Kidney capillary endothelial cell (primary cell): ENCODE results near the gene NMRK1.

Experiments
- DNase-seq: peaks from one replicate; pipeline ENCODE4 v3.0.0-alpha.2; 2018; ENCODE audit warnings: low spot score

NMRK1 gene

GRCh38 chr9:75087824-75088645, at the start of gene NMRK1, which contains the start of gene OSTF1:
NMRK1 (minus strand) TSS chr9:75088155; CDS start chr9:75083115, 5,040 bp downstream.
OSTF1 (plus strand) TSS chr9:75088514; CDS start chr9:75088693, 179 bp downstream.
- peak; percentile 93 for DNase-seq

GRCh38 chr9:75134495-75134894, 46.5 kb upstream of the NMRK1 start:
- DNase-seq = no peak

GRCh38 chr9:75133396-75133795, 45.4 kb upstream of the NMRK1 start:
- no peak for DNase-seq

- no peak for DNase-seq
Observed at GRCh38 chr9:75132244-75132643, 44.3 kb upstream of the NMRK1 start.

GRCh38 chr9:75131700-75132099, 43.7 kb upstream of the NMRK1 start:
- no peak for DNase-seq

- DNase-seq = no peak
Observed at GRCh38 chr9:75130621-75131230, 42.8 kb upstream of the NMRK1 start.

GRCh38 chr9:75130172-75130571, 42.2 kb upstream of the NMRK1 start:
- DNase-seq = no peak

- no peak for DNase-seq
Observed at GRCh38 chr9:75128535-75128934, 40.6 kb upstream of the NMRK1 start.

DNA sequence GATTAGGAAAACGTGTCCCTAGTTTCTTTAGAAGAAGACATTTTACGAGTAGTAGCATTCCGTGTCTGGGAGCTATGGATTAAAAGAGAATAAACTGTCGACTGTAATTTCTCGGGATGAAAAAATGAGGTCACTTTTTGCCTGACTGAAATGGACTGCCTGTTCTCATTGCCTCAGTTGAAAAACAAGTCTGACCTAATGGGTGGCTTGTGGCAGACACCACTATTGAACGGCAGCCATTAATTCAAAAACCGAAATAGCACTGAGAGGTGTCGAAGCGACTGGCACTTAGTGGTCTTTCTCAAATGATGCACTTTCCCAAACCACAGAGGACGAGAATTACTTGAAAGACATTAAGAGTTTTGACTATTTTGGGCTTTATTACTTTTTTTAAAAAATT, 35.7 kb upstream of the NMRK1 start:
- DNase-seq = no peak

DNA sequence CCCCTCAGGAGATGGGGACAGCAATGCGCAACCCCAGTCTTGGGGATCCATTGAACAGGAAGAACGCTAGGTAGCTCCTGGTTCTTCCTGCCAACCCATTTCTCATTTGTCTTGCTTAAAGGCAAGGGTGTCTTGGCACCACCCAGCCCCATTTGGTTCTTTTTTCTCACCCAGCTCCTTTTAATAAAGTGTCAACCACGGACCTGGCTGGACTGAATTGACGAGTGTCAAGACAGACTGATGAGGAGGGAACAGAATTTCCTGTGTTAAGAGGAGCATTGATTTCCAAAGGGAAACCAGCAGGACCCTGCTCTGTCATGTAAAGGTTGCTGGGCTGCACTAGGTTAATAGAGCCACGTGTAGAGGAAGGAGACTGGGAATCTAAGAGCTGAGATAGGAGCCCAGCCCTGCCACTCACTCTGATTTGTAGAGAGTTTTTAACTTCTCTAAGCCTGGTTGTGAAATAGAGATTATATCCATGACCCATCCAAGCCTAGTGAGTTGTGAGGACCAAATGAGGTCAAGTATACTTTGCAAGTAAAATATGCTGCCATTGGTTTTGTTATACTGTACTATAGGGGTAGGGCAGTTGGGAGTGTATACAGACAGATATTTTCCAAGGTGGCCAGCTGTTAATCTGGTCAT, 34.1 kb upstream of the NMRK1 start:
- no peak for DNase-seq

DNA sequence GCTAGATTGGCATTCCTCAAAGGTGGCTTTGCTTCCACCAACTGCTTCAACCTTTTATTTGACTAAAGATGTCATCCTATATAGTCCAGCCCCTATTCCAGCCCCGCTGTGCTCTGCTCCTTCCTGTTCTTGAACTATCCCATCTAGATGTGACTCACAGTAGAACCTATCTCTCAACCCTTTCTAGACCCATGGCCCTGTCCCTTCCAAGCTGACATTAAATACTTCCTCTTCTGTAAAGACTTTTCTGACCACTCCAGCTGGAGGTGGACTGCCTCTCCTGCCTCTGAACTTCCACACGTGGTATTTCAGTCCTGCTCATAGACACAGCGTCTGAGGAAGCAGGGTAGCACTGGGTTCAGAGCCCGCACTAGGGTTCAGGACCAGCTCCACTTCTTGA, 32.7 kb upstream of the NMRK1 start:
- DNase-seq = no peak

- no peak for DNase-seq
Observed at GRCh38 chr9:75117564-75117963, 29.6 kb upstream of the NMRK1 start.

- no peak for DNase-seq
Observed at GRCh38 chr9:75116306-75116705, 28.4 kb upstream of the NMRK1 start.

DNA sequence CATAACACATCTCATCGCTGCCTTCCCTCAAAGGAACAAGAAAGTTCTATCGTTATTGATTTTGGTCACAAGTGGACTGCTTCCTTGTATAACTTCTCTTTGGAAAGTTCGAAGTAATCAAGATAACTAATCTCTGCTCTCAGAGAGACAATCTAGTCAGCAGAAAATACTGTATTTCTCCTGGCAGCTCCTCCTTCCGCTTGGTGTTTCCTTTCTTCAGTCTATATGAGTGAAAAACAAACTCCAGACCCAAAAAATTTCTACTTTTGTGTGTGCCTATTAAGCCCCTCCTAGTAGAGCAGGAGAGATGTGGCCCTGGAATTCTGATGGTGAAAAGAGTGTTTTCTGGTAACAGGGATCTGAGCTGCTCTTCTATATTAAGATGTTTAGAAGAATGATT, 24.8 kb upstream of the NMRK1 start:
- DNase-seq = no peak

DNA sequence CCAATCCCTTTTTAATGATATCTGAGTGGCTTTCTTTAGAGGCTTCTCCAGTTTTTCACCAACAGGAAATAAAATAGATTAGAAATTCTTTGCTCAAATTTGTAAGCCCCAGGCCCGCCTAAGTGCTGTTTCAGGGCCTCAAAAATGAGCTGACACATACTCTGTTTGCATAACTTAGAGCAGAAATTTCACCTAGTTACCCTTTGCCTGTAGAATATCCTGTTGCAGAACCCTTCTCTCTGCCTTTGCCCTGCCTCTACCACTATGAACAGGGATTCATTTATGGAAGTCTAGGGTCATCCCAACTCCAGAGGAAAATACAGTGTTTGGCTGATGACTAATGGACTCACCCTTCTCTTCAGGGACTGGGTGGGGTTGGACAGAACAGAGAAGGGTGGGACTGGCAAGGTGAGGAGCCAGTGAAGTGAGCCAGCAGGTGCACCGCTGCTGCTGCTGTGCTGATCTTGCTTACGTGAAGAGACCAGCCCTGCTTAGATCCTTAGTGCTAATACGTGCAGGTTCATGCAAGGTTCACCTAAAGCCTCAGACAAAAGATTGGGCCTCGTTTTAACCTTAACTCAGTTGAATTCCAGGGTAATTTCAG, 23.2 kb upstream of the NMRK1 start:
- DNase-seq = no peak

DNA sequence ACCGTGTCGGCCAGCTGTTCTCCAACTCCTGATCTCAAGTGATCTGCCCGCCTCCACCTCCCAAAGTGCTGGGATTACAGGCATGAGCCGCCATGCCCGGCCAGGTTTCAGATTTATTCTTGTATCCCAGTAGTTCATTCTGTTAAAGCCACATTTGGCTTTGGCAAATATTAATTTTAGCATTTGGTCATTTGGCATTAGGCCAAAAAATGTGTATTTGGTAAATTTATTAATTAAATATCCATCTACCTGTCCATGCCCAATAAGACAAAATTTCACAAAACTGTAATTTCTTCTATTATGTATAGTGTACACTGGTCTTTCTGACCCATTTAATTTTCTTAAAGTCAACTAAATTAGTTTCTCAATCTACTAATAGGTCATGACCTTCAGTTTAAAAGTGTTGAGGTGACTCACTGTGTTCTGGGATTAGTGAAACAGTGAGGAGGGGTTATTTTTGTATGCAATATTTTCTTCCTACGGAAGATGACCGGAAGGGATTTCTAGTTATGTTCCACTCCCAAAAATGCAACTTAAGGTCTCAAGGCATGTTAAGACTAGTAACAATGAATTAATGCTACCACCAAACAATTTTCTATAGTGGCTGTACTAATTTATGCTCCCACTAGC, 21.4 kb upstream of the NMRK1 start:
- DNase-seq = peak; percentile 19

DNA sequence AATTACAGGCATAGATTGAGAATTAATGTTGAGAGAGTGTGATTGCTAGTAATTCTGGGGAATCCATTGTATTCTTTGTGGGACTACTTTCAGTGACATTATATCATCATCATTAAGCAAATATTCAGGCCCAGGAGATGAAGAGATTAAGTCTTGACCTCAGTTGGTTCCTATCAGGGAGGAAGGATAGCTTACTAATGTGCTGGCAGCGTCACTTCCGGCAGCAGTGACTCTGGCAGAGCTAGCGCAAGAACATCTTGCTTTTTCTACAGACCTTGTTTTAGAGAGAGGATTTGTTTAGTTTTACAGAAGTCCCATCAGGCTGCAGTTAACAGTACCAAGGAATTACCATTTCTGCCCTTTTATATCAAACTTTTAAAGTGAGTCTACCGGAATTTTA, 20.6 kb upstream of the NMRK1 start:
- DNase-seq = peak; percentile 89

DNA sequence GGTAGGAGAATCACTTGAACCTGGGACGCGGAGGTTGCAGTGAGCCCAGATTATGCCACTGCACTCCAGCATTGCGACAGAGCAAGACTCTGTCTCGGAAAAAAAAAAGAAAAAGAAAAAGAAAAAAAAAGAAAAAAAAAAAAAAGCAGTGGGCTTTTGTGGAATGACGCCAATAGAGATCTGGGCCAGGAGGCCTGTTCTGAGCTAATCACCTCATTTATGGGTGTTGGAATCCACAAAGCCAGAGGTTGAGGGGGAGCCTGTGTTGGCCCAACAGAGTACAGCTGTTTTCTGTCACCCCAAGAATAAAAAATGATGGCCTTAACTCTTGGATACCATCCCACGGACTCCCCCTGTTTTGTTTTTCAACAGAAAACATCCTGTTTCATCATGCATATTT, 18.9 kb upstream of the NMRK1 start:
- no peak for DNase-seq

- no peak for DNase-seq
Observed at GRCh38 chr9:75105841-75106240, 17.9 kb upstream of the NMRK1 start.

DNA sequence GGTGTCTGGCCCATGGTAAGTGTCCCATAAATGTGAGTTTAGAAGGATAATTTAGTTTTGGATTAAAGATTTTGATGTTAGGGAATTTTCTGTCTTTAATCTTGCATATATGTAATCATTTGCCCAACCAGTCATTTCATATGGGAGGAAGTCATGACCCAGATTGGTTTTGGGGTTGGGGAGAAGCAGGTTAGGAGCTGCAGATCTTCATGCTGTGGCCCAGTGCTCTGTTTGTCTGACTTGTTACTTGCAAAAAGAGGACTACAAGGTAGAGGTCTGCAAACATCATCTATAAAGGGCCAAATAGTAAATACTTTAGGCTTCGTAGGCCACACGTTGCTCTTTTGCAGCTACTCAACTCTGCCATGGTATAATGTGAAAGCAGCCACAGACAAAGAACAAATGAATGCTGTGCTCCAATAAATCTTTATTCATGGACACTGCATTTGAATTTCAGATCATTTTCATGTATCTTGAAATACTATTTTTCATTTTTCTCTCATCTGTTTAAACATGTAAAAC, 17.1 kb upstream of the NMRK1 start:
- no peak for DNase-seq

- DNase-seq = no peak
Observed at GRCh38 chr9:75104607-75105006, 16.7 kb upstream of the NMRK1 start.

DNA sequence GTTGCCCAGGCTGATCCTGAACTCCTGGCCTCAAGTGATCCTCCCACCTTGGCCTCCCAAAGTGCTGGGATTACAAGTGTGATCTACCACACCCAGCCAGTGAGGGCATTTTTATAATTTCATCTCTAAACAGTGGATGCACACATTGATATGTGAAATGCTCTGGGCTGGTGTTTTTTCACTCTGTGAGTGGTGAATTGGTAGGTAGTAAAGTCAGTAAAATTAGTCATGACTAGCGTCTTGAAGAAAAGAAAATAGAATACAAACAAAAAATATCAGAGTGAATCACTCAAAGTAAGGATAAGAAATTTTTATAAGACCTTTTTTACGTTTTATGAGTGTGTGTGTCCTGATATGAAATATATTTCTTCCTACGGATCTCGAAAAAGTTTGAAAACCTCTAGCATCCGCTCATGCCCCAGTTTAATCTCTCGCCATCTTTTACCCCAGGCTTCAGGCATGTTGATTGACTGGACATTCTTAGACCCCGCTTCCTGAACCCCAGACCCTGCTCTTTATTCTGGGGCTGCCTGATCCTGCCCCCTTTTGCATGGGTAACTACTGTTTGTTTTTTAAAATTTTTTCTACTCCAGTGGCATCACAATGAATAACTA, 14.3 kb upstream of the NMRK1 start:
- no peak for DNase-seq
